Sciatic nerve (tissue), 2 donors: ENCODE measurements around the gene IGLON5. TPM values are rescaled to one million over a fixed set of nuclear protein-coding genes. Genes with fewer than 3 reads are reported as not detected.

Experiments used
- ATAC-seq: fragments of 200-7000 bp; cut with Tn5 transposase; one replicate; pipeline ENCODE4 v1.9.1; 2020; ENCODE audit warnings: mild to moderate bottlenecking, moderate library complexity
- DNase-seq: peaks from one replicate; pipeline ENCODE4 v3.0.0-alpha.2; 2020; ENCODE audit warnings: low spot score
- intact Hi-C: fragments of 100-400 bp; cut with DNase I; formaldehyde crosslinking; loops from one replicate; pipeline ENCODE4 v1.14.2; 2022
- total RNA-seq: library from RNA; stranded (reverse); fragmentation: NEBNext Ultra II Directional; extraction: Animal tissue kit (Norgen Biotek cat#: 25700); gene quantifications from one replicate; pipeline ENCODE4 v1.2.1, GENCODE V29; 2021
- donor health status: DM: no; HTN: no; CAD: no.
- donor health status: DM: no; HTN: no; CAD: no.

Gene IGLON5
- total RNA-seq, 1 donor from 2014 or later: not detected

DNA sequence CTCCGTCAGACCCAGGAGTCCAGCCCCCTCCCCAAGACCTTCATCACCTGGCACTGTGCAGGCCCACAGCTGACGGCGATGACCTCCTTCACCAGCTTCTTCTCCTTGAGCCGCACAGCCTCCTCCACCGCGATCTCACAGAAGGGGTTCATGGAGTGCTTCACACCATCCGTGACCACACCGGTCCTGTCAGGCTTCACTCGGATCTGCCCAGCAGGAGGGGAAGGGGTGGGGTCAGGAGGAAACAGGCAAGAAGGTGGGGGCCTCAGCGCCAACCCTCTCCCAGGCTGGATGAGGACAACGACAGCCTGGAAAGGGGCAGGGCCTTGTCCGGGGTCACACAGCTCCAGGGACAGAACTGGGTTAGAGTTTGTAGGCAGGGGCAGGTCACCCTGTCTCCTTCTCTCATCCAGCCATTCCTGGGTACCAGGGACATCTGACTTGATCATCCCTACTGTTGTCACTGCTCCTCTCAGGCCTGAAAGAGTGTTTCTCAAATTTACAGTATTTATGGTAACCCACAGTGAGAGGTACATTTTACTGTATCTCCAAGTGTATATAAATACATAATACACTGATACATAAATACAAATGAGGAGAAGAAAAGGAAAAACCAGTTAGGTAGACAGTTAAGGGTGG is 42.8 kb downstream of the IGLON5 start:
- intact Hi-C loops: no loop called here
- peak; percentile 55 for ATAC-seq
- no peak for DNase-seq

GRCh38 chr19:51354742-51355148 is 43.3 kb downstream of the IGLON5 start:
- intact Hi-C loops: no loop called here
- no peak for DNase-seq
- ATAC-seq: peak; percentile 75

DNA sequence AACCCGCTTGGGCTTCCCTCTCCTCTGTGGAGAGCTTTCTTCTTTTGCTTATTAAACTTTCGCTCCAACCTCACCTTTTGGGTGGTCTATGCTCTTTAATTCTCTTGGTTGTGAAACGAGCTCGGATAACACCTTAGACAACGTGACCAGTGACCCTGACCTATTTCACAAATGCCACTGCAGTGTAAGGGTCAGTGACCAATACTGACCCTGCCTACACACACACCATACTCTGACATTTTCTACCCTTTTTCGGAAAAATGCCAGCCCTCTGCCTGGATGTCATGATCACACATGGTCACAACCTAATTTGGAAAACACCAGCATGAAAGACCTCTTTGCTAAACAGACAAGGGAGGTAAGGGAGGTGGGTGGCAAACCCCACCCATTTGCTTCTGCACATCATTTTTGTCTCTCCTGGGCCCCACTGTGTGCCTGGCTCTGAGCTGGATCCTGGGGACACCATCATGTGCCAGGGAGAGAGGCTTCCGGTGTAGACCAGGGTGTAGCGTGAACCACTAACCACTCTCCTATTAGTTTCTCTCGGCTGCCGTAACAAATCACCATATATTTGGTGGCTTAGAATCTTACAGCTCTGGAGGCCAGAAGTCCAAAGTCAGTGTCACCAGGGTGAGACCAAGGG is 44.8 kb downstream of the IGLON5 start:
- intact Hi-C loops: no loop called here

GRCh38 chr19:51357952-51358351 is 46.5 kb downstream of the IGLON5 start:
- DNase-seq: no peak
- no peak for ATAC-seq
- intact Hi-C loops: no loop called here

More for the DNA sequence above, 44.8 kb downstream of the IGLON5 start:
- ATAC-seq (no peak), DNase-seq (no peak)

DNA sequence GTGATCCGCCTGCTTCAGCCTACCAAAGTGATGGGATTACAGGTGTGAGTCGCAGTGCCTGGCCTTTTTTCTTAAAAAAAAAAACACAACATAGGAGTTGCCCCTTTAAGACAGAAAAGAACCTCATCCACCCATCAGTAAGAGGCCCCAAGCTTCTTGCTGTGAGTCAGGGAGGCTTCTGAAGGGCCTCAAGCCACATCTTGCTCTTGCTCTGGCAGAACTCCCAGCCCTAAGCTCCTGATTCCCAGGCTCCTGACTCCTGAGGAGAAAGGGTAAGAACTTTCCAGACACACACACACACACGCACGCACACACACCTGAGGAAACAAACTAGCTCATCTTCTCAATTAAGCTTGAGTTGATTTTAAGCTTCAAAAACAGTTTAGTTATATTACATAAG is 47.9 kb downstream of the IGLON5 start:
- intact Hi-C loops: no loop called here

DNA sequence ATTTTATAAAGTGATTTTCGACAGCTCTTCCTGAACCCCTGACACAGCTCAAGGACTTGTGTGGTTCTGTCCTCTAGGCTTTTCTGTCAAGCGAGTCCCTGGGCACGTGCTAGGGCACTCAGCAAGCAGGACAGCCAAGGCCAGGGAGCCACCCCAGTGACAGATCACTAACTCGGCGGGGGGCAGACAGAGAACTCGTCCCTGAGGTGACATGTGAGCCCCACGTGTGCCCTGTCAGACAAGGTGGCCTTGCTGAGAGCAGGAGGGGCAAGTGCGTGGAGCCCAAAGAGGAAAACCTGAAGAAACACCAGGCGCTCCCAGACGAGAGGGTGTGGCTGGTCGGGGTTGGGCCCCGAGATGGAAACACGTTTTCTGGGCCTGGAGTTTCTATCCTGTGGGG is 49.8 kb downstream of the IGLON5 start:
- ATAC-seq (no peak), DNase-seq (no peak)
- intact Hi-C loops: no loop called here

More for the DNA sequence above, 47.9 kb downstream of the IGLON5 start:
- DNase-seq: no peak
- ATAC-seq: peak; percentile 57

GRCh38 chr19:51364200-51365106 is 53.0 kb downstream of the IGLON5 start:
- intact Hi-C loops: no loop called here
- DNase-seq: no peak

DNA sequence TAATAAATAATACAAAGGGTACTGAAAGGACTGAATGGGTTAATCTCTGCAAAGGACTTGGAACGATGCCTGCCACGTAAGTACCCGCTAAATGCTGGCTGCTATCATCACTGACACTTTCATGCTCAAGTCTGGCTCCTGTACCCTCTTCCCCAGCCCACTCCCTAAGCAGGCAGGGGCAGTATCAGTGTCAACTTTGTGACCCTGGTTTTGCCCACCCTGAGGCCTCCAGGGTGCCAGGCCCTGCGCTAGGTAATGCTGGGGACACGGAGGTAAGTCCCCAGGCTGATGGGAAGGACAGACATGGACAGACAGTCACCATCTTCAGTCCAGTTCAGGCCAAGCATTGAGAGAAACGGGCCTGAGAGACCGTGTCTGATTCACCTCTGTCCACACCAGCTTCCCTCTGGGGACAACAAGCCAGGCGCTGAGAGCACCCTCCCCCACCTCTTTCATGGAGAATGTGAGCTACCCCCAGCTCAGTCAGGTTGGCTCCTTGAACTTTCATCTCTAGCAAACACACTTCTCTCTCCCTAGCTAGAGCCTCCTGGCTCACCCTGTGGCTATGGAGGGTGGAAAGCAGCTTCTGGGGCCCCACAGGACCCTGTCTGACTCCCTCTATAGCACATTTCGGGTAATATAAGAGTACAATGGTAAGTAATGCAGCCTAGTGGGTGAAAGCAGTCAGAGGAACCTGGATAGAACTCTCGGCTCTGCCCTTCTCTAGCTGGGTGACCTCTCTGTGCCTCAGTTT is 53.9 kb downstream of the IGLON5 start:
- DNase-seq (no peak), ATAC-seq (no peak)
- intact Hi-C loops: no loop called here

More at GRCh38 chr19:51364200-51365106, 53.0 kb downstream of the IGLON5 start:
- no peak for ATAC-seq

GRCh38 chr19:51365965-51366388 is 54.5 kb downstream of the IGLON5 start, which contains the start of gene ETFB:
TSS of gene ETFB (minus strand) at chr19:51366388. CDS start at chr19:51366326, 62 bp downstream.
- DNase-seq (no peak), ATAC-seq (no peak)
- intact Hi-C loops: no loop called here

DNA sequence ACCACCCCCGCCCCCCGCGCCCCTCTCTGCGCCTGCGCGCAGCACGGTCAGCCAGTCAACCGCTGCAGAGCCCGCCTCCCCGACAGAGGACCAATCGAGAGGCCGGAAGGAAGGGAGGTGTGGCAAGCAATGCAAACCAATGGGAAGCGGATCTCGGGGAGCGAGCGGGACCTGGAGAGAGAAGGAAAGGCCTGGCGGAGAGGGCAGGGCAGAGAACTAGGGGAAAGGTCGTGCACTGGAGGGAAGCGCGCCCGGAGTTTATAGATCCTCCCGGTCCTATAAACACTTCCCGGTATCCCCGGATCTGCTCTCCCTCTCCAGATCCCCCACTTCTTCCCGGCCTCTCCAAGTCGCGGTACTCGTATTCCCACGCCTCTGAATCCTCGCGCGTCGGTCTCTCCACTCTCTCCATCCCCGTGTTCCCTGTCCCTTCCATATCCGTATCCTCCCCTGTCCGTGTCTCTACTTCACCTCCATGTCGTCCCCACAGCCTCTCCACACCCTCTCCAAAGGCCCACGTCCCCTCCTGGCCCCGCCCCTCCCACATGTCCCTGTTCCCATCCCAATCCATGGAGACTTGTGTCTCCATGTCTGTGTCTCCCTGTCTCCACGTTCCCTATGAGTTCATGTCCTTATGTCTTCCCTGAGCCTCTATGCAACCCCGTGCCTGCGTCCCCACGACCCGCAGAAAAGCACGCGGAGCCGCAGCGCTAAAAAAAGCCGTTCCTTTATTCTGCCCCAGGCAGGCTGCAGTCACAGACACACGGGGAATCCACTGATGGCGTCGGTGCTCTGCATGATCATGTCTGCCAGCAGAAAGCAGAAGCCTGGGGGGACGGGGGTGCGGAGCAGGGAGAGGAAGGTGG is 55.2 kb downstream of the IGLON5 start:
- peak; percentile 91 for ATAC-seq
- intact Hi-C loops: no loop called here
- DNase-seq: peak; percentile 98

- DNase-seq: peak; percentile 78
- intact Hi-C loops: no loop called here
Observed at GRCh38 chr19:51367255-51367564, 55.8 kb downstream of the IGLON5 start.

GRCh38 chr19:51367565-51368365 is 56.3 kb downstream of the IGLON5 start:
- ATAC-seq: peak; percentile 95
- DNase-seq: peak; percentile 100
- intact Hi-C loops: no loop called here

More at GRCh38 chr19:51367255-51367564, 55.8 kb downstream of the IGLON5 start:
- no peak for ATAC-seq

GRCh38 chr19:51368366-51369282 is 57.2 kb downstream of the IGLON5 start, which contains the start of gene CLDND2:
TSS of gene CLDND2 (minus strand) at chr19:51369003. CDS start at chr19:51368577, 426 bp downstream.
- DNase-seq (no peak), ATAC-seq (no peak)
- intact Hi-C loops: no loop called here

- intact Hi-C loops: no loop called here
- DNase-seq: no peak
- no peak for ATAC-seq
Observed at GRCh38 chr19:51370230-51370629, 58.8 kb downstream of the IGLON5 start.

GRCh38 chr19:51371186-51371690 is 59.8 kb downstream of the IGLON5 start:
- ATAC-seq: no peak
- no peak for DNase-seq
- intact Hi-C loops: no loop called here

GRCh38 chr19:51372021-51372648 is 60.7 kb downstream of the IGLON5 start:
- no peak for DNase-seq

More at GRCh38 chr19:51372021-51372648, 60.7 kb downstream of the IGLON5 start:
- ATAC-seq: no peak
- intact Hi-C loops: no loop called here
